Measurements from ENCODE around the gene SPACDR. TPM values are rescaled to one million over a fixed set of nuclear protein-coding genes. Genes with fewer than 3 reads are reported as not detected.
A peak's percentile ranks its signal among the peaks of the same experiment; 100 is the strongest.

Gene SPACDR
- total RNA-seq, 1 donor = 0.36 TPM

GRCh38 chr7:100471021-100471420, 7.0 kb upstream of the SPACDR start:
- peak; percentile 49 for DNase-seq (ENCODE audit: insufficient read length, low spot score, missing footprints)
- no peak overlapping the region for H2AFZ ChIP-seq (ENCODE audit: low read length)
- peaks cover 12% of the 10 kb centered on the region for H3K36me3 ChIP-seq (ENCODE audit: insufficient read depth, low read length)
- H3K79me2 ChIP-seq (ENCODE audit: insufficient read depth, low read length) = peaks cover 38% of the 10 kb centered on the region
- H4K20me1 ChIP-seq (ENCODE audit: insufficient read depth, low read length) = peaks cover 25% of the 10 kb centered on the region
- no peak overlapping the region for H3K4me2 ChIP-seq (ENCODE audit: insufficient read depth, low read length)
- no peak overlapping the region for H3K27ac ChIP-seq (ENCODE audit: low read depth, low read length)
- H3K27me3 ChIP-seq (ENCODE audit: insufficient read depth, low read length) = no peaks in the 10 kb centered on the region
- H3K4me3 ChIP-seq (ENCODE audit: insufficient read depth, low read length) = no peak overlapping the region
- TF ChIP-seq, protein P1, sequence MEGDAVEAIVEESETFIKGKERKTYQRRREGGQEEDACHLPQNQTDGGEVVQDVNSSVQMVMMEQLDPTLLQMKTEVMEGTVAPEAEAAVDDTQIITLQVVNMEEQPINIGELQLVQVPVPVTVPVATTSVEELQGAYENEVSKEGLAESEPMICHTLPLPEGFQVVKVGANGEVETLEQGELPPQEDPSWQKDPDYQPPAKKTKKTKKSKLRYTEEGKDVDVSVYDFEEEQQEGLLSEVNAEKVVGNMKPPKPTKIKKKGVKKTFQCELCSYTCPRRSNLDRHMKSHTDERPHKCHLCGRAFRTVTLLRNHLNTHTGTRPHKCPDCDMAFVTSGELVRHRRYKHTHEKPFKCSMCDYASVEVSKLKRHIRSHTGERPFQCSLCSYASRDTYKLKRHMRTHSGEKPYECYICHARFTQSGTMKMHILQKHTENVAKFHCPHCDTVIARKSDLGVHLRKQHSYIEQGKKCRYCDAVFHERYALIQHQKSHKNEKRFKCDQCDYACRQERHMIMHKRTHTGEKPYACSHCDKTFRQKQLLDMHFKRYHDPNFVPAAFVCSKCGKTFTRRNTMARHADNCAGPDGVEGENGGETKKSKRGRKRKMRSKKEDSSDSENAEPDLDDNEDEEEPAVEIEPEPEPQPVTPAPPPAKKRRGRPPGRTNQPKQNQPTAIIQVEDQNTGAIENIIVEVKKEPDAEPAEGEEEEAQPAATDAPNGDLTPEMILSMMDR (IDR thresholded peaks at IDR 0.05; ENCODE audit: extremely low read depth, low read depth, low read length) = no peak
- peaks cover 12% of the 10 kb centered on the region for H3K4me1 ChIP-seq (ENCODE audit: insufficient read depth, low read length)
- no peaks in the 10 kb centered on the region for H3K9me3 ChIP-seq (ENCODE audit: low read depth, low read length)

DNA sequence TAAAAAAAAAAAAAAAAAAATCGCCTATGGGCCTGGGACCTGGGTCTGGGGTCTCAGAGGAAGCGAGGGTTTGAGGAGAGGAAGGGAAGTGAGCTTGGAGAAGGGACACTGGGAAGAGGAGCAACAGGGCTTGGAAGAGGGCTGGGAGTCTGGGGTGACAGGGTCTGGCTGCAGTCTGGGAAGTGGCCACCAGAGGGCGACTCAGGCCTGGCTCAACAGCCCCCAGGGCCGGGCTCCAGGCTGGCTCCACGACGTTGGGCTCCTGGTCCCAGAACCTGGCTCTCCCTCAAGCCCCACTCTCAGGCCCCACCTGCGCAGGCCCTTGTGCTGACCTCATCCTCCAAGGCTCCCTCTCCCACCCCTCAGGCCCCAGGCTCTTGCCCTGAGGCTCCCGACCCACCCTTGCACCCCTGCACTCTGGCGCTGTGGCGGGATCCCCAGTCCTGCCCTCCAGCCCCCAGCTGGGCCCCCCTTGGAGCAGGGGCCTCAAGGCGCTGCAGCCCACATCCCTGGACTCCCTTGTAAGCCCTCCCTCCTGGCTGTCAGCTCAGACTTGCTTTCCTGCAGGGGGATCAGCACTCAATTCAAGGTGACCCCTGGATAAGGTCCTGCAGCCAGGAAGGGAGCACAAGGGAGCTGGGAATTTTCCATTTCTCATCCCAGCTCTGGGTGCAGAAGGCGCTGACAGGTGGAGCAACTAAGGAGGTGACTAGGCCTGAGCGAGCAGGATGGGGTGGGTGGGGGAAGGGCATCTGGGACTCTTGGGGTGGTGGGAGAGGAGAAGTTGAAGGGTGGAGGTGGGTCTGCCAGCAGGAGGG, 5.4 kb upstream of the SPACDR start:
- H3K4me1 ChIP-seq (ENCODE audit: insufficient read depth, low read length) = peaks cover 7% of the 10 kb centered on the region
- H3K4me3 ChIP-seq (ENCODE audit: insufficient read depth, low read length) = no peak overlapping the region
- H2AFZ ChIP-seq (ENCODE audit: low read length) = no peak overlapping the region
- no peaks in the 10 kb centered on the region for H3K27me3 ChIP-seq (ENCODE audit: insufficient read depth, low read length)
- H3K4me2 ChIP-seq (ENCODE audit: insufficient read depth, low read length) = no peak overlapping the region
- H3K36me3 ChIP-seq (ENCODE audit: insufficient read depth, low read length) = peaks cover 12% of the 10 kb centered on the region
- DNase-seq (ENCODE audit: insufficient read length, low spot score, missing footprints) = peak; percentile 99
- H3K9me3 ChIP-seq (ENCODE audit: low read depth, low read length) = no peaks in the 10 kb centered on the region
- TF ChIP-seq, protein P1 (IDR thresholded peaks at IDR 0.05; ENCODE audit: extremely low read depth, low read depth, low read length) = peak; percentile 86
- H3K79me2 ChIP-seq (ENCODE audit: insufficient read depth, low read length) = peaks cover 22% of the 10 kb centered on the region
- no peak overlapping the region for H3K27ac ChIP-seq (ENCODE audit: low read depth, low read length)
- peaks cover 14% of the 10 kb centered on the region for H4K20me1 ChIP-seq (ENCODE audit: insufficient read depth, low read length)

DNA sequence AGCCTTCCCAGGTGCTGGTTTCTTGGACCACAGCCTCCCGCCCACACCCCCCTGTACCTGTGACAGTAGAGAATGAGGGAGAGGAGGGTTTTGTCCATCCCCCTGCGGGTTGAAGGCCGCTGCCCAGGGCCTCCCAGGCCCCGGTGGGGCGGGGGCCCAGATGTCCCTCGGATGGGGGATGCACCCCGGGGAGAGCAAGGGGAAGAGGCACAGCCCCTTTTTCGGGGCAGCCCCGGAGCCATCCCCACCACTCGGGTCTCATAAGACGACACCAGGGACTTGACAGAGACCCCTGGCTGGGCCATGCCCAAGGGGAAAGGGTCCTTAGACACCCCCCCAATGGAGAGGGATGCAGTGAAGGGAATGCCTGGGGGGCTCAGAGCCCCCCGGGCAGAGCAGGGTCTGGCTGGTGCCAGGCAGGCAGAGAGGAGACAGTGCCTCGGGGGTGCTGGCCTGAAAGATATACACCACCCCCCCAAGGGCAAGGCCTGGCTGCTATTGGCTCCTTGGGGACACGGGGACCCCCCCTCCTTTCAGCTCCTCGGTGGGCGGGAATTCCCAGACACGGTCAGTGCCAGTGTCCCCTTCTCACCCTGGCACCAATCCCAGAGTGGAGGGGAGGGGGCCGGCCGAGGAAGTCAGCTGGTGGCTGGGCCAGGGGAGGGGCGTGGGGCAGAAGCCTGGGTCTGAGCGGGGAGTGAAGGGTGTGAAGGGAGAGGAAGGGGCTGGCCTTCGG, 3.7 kb upstream of the SPACDR start:
- peak; percentile 49 for DNase-seq (ENCODE audit: insufficient read length, low spot score, missing footprints)
- Histone ChIP-seq H3K9me3 (ENCODE audit: low read depth, low read length) (no peaks in the 10 kb centered on the region), H4K20me1 (ENCODE audit: insufficient read depth, low read length) (peaks cover 8% of the 10 kb centered on the region), H3K27me3 (ENCODE audit: insufficient read depth, low read length) (no peaks in the 10 kb centered on the region), H3K79me2 (ENCODE audit: insufficient read depth, low read length) (peaks cover 14% of the 10 kb centered on the region), H2AFZ (ENCODE audit: low read length) (no peak overlapping the region), H3K4me3 (ENCODE audit: insufficient read depth, low read length) (no peak overlapping the region), H3K4me2 (ENCODE audit: insufficient read depth, low read length) (no peak overlapping the region), H3K27ac (ENCODE audit: low read depth, low read length) (no peak overlapping the region), H3K4me1 (ENCODE audit: insufficient read depth, low read length) (peaks cover 2% of the 10 kb centered on the region), H3K36me3 (ENCODE audit: insufficient read depth, low read length) (peaks cover 5% of the 10 kb centered on the region)
- TF ChIP-seq, protein P1 (IDR thresholded peaks at IDR 0.05; ENCODE audit: extremely low read depth, low read depth, low read length) = no peak
